Mucosa of stomach (tissue), 1 donor: ENCODE measurements around the gene AP3S2.

ENCODE experiments used
- H3K27me3 ChIP-seq: one replicate; pipeline ENCODE4 v1.7.0; 2013; ENCODE audit warnings: mild to moderate bottlenecking, low read length; ENCODE audit not compliant: control insufficient read depth, insufficient read depth
- H3K36me3 ChIP-seq: one replicate; pipeline ENCODE4 v1.7.0; 2013; ENCODE audit warnings: low read length; ENCODE audit not compliant: control insufficient read depth, insufficient read depth
- H3K4me1 ChIP-seq: one replicate; pipeline ENCODE4 v1.7.0; 2013; ENCODE audit warnings: mild to moderate bottlenecking, low read length; ENCODE audit not compliant: control insufficient read depth, insufficient read depth
- H3K4me3 ChIP-seq: one replicate; pipeline ENCODE4 v1.7.0; 2013; ENCODE audit warnings: low read length
- H3K9ac ChIP-seq: one replicate; pipeline ENCODE4 v1.7.0; 2013; ENCODE audit warnings: mild to moderate bottlenecking, low read length, moderate library complexity
- H3K9me3 ChIP-seq: one replicate; pipeline ENCODE4 v1.7.0; 2013; ENCODE audit warnings: mild to moderate bottlenecking, low read length, moderate library complexity; ENCODE audit not compliant: control insufficient read depth
- donor health status: Pancreatic carcinoma.

AP3S2 gene

GRCh38 chr15:89912674-89913396 lies 19.0 kb upstream of the AP3S2 start, which contains the start of gene ARPIN:
ARPIN (minus strand) TSS chr15:89912952; CDS start chr15:89912835, 117 bp downstream.
- Histone ChIP-seq H3K36me3 (peaks cover 3% of the 10 kb centered on the region), H3K4me3 (peak within 1 kb of the TSS; percentile 58), H3K27me3 (no peaks in the 10 kb centered on the region), H3K9me3 (no peaks in the 10 kb centered on the region), H3K4me1 (peaks cover 27% of the 10 kb centered on the region), H3K9ac (peak within 1 kb of the TSS; percentile 70)

GRCh38 chr15:89912145-89912673 lies 18.4 kb upstream of the AP3S2 start:
- Histone ChIP-seq H3K36me3 (peaks cover 3% of the 10 kb centered on the region), H3K4me3 (peak overlapping the region; percentile 58), H3K9ac (peak overlapping the region; percentile 67), H3K27me3 (no peaks in the 10 kb centered on the region), H3K4me1 (peaks cover 27% of the 10 kb centered on the region), H3K9me3 (no peaks in the 10 kb centered on the region)

DNA sequence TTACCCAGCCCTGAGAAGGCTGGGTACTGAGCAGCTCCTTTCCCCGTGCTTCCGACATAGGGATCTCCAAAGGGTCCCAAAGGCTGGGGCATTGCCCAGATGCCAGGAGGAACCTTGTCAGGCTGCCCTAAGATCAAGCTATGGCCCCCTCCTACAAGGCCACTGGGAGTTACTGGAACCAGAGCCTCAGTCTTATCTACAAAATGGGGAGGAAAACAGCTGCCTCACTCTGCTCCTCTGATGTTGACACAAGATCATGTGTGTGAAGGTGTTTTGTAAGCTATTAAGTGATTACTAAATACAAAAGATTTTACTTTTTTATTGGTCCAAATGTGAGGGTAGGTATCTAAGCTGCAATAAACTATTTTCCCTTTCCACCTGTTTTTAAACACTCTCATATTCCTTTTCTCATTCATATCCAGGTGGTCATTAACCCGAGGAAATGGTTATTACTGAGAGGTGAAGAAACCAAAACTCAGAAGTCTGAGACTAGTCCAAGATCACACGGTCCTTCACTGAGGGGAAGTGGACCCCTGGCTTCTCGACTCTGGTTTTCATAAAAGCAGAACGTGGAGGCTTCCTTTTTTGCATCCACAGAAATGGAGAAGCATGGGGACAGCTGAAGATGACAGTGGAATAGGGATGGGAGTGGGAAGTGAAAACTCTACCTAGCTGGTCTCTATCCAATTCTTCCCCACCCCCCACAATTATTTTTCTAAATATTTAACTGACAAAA lies 17.3 kb upstream of the AP3S2 start:
- Histone ChIP-seq H3K9ac (peak overlapping the region; percentile 12), H3K4me1 (peaks cover 27% of the 10 kb centered on the region), H3K4me3 (no peak overlapping the region), H3K27me3 (no peaks in the 10 kb centered on the region), H3K9me3 (no peaks in the 10 kb centered on the region), H3K36me3 (peaks cover 7% of the 10 kb centered on the region)

DNA sequence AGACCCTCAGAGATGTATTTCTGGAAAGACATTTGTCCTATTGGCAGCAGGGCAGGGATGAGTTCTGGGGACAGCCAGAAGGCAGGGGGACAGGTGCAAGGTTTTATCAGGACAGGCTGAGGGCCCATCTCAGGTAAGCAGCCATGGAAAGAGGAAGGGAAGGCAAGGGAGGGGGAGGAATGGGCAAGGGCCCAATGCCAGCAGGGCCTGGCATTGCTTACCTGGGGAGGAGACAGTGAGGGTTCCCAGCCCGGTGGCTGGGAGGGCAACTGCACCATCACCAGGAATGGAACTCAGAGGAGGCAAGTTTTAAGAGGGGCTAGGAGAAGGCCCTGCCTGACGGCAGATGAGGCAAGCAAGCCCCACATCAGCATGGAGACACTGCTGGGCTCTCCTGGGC lies 15.8 kb upstream of the AP3S2 start:
- peaks cover 27% of the 10 kb centered on the region for H3K4me1 ChIP-seq
- H3K9me3 ChIP-seq, result no peaks in the 10 kb centered on the region
- H3K9ac ChIP-seq, result no peak overlapping the region
- no peak overlapping the region for H3K4me3 ChIP-seq
- H3K36me3 ChIP-seq, result peaks cover 11% of the 10 kb centered on the region
- H3K27me3 ChIP-seq, result no peaks in the 10 kb centered on the region

DNA sequence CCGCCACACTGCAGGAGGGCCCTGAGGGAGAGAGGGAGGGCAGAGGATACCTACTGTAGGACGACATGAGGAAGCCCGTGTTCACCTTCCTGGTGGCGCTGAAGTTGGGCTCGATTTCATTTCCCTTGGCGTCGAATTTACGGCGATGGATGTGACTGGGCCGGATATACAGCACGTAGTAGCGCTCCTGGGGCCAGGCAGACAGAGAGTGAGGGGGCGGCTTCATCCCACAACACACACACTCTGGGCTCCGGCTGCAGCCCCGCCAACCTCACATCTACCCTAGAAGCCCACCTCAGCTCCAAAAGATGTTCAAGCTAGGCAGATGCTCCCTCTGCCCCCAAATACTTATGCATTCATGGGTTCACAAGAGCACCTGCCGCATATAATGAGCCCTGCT lies 14.4 kb upstream of the AP3S2 start:
- no peaks in the 10 kb centered on the region for H3K27me3 ChIP-seq
- no peaks in the 10 kb centered on the region for H3K9me3 ChIP-seq
- peaks cover 23% of the 10 kb centered on the region for H3K4me1 ChIP-seq
- H3K4me3 ChIP-seq, result no peak overlapping the region
- H3K36me3 ChIP-seq, result peaks cover 19% of the 10 kb centered on the region
- H3K9ac ChIP-seq, result no peak overlapping the region

DNA sequence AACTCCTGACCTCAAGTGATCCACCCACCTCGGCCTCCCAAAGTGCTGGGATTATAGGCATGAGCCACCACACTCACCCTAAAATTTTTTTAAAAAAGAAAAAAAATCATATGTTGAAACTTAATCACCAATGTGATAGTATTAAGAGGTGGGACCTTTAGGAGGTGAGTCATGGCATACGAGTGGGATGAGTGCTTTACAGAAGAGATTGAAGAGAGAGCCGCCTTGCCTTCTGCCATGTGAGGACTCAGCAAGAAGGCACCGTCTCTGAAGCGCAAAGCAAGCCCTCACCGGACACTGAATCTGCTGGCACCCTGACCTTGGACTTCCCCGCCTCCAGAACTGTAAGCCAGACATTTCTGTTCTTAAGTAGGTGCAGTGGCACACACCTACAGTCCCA lies 13.5 kb upstream of the AP3S2 start:
- H3K9ac ChIP-seq, result no peak overlapping the region
- peaks cover 19% of the 10 kb centered on the region for H3K4me1 ChIP-seq
- no peak overlapping the region for H3K4me3 ChIP-seq
- H3K36me3 ChIP-seq, result peaks cover 24% of the 10 kb centered on the region
- no peaks in the 10 kb centered on the region for H3K9me3 ChIP-seq
- H3K27me3 ChIP-seq, result no peaks in the 10 kb centered on the region

DNA sequence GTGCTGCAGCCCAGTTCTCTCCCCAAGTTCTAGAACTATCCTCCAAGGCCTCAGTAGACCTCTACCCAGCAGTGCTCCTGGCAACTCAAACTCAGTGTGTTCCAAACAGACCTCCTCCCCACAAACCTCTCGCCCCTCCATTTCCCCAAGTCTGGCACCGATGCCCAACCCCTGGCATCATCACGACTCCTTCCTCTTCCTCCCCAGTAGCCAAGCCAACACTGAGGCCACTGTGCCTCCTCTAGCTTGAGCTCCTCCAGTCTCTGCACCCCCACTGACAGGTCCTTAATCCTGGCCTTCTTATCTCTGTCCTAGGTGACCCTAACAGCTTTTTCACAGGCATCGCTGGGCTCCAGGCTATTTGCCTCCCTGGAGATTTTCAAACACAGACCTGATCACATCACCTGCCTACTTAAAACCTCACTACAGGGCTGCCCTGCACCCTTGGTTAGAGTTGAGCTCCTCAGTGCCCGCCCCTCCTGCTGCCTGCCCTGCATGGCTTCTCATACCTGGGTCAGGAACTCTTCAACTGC lies 12.1 kb upstream of the AP3S2 start:
- no peaks in the 10 kb centered on the region for H3K27me3 ChIP-seq
- H3K36me3 ChIP-seq, result peaks cover 30% of the 10 kb centered on the region
- no peak overlapping the region for H3K9ac ChIP-seq
- no peaks in the 10 kb centered on the region for H3K9me3 ChIP-seq
- no peak overlapping the region for H3K4me3 ChIP-seq
- peaks cover 8% of the 10 kb centered on the region for H3K4me1 ChIP-seq

DNA sequence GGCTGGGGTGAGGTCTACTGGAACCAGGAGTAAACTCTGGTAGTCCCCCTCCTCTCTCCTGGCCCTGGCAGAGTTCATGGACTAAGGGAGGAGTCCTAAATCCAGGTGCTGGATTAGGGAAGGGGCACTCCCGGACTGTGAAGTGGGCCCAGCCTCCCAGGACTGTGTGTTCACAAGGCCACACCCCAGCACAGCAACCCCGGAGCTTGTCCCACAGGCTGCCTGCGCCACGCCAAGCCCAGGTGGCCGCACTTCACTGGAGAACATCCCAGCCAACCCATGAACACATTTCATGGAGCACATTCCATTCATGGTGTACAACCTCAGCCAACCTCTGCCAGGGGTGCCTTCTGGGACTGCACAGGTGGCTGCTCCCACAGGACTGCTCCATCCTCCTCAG lies 10.7 kb upstream of the AP3S2 start:
- H3K9me3 ChIP-seq, result no peaks in the 10 kb centered on the region
- no peaks in the 10 kb centered on the region for H3K4me1 ChIP-seq
- H3K27me3 ChIP-seq, result no peaks in the 10 kb centered on the region
- peaks cover 30% of the 10 kb centered on the region for H3K36me3 ChIP-seq
- no peak overlapping the region for H3K4me3 ChIP-seq
- H3K9ac ChIP-seq, result no peak overlapping the region

- Histone ChIP-seq H3K9ac (no peak overlapping the region), H3K9me3 (no peaks in the 10 kb centered on the region), H3K4me1 (no peaks in the 10 kb centered on the region), H3K36me3 (peaks cover 30% of the 10 kb centered on the region), H3K27me3 (no peaks in the 10 kb centered on the region), H3K4me3 (no peak overlapping the region)
Observed at GRCh38 chr15:89903858-89904130, 10.0 kb upstream of the AP3S2 start.

DNA sequence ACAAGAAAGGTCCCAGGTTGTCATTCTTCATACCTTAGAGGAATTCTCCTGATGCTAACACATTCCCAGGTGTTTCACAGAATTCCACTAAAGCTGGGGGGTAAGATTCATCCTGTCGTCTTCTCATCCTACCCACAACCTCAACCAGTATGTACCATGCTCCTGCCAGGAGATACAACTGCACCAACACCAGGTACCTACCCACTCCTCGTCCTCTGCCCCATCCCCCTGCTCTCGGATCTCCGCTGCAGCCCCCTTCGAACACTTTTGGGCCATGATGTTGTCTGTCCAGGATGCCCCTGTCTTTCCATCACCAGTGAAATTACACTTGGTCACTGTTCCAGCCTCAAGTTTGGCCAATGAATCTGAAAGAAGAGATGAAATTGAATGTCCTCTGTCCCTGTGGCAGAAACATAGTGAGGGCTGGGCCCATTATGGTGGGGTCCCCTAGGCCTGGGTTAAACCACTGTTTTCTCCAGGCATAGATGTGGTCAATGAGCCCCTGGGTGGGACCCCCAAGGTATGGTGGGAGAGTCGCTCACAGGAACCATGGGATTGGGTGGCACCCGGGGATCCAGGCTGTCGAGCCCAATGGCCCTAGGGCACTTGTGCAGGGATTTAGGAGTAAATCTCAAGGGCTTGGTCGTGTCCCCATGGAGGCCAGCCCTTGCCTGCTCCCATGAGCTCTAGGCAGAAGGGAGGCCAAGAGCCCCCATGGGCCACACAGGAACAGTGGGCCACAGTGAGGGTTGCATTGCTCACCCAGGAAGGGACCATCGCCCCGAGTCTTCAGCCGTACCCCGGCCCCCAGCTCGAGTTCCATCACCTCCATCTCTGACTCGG lies 9.4 kb upstream of the AP3S2 start:
- H3K9ac ChIP-seq, result no peak overlapping the region
- H3K4me1 ChIP-seq, result no peaks in the 10 kb centered on the region
- H3K27me3 ChIP-seq, result no peaks in the 10 kb centered on the region
- no peak overlapping the region for H3K4me3 ChIP-seq
- no peaks in the 10 kb centered on the region for H3K9me3 ChIP-seq
- H3K36me3 ChIP-seq, result peaks cover 30% of the 10 kb centered on the region

DNA sequence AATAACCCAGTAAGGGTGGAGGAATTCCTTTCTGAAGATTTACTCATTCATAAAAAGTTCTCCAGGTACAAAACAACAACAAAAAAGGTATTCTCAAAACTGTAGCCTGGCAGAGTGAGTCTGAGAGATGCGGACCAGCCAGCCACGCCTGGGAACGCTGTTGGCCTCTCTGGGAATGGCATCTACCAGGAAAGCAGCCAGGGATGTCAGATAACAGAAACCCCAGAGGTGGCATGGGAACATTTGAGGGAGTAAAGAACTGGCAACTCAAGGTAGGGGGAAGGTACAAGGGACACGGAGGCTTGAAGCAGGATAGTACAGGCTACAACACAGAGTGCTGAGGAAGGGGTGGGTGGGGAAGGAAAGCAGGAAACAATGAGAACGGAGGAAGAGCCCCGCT lies 7.1 kb upstream of the AP3S2 start:
- Histone ChIP-seq H3K27me3 (no peaks in the 10 kb centered on the region), H3K4me1 (no peaks in the 10 kb centered on the region), H3K4me3 (no peak overlapping the region), H3K9ac (no peak overlapping the region), H3K36me3 (peaks cover 21% of the 10 kb centered on the region), H3K9me3 (no peaks in the 10 kb centered on the region)
